ENCODE measurements around the gene LMBRD2. TPM values are rescaled to one million over a fixed set of nuclear protein-coding genes. Genes with fewer than 3 reads are reported as not detected.
A peak's percentile ranks its signal among the peaks of the same experiment; 100 is the strongest.

LMBRD2 gene
- total RNA-seq, 1 donor from 2014 or later, result 47.3 TPM

DNA sequence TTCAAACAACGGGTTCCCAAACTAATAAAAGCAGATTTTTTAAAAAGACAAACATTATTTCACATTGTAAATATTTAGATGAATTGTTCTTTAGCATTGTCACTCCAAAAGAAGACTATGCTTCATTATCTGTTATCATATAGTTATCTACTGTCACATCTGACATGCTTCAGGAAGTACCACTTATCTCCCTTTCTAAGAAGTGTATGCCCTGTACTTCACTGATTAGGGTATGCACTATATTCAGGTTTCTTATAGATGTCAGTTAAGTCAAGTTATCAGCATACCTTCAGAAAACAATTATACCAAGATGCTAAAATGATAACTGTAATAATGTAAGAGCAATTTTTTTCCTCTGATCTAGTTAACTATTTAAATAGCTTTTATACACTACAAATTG lies 40.4 kb downstream of the LMBRD2 start:
- DNase-seq (ENCODE audit: low read depth), result no peak

DNA sequence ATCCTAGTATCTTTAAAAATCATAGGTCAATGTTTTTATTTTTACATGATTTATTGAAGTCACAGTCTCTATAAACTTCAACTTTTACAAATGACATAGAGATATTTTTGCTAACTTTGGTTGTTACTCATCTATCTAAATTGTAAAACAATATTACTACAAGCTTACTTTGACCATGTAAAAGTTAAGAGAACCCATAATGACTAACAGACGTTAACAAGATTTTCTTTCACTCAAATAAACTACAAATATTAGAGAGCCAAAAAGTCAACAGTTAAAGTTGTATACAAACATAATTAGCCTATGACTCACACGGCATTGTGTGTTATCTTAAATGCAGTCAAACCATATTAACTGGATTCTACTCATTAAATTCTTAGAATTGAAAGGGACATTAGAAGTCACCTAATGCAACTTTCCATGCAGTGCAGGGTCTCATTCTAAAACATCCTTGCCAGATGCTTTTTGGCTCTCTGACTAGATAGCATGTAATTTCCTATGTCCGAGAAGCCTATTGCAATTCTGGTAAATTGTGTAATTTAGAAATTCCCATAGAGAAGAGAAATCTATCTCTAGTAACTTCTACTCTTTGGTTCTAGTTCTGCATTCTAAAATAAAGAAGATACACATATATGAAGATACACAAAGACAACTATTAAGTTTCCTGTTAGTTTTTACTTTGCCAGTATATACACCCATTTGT lies 42.8 kb downstream of the LMBRD2 start:
- DNase-seq (ENCODE audit: low read depth), result no peak

DNA sequence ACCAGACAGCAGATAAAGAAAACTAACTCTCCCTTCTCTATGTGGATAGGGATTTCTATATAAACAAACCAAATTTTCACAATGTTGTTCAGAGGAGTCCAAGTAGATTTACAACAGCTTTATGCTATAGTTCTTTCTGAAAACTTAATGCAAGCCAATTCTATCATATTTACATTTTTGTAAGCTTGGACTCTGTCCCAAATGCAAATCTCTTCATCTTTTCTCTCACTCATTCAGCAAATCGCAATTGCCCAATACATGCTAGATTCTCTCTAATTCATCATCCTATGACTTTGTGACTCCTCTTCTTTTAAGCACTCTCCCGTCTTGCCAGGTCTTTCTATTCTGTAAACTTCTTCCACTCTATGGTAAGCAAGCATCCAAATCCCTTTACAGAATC lies 45.9 kb downstream of the LMBRD2 start:
- DNase-seq (ENCODE audit: low read depth), result no peak

DNA sequence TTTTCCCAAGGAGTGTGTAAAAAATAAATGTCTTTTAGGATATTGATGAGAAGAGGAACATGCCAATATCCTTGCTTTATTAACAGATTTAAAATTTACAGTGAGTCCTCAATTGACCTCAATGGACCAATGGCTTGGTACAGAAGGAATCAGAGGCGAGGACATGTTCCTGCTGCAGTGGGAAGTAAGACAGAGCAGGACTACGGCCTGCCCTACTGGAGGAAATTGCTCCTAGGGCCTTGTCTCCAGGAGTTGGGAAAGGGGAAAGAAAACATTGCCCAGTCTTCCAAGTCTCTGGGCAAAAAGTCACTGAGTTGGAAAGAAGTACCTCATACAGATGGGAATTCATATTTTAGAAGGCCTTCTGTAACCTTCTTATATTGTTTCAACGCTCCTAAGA lies 51.9 kb downstream of the LMBRD2 start:
- DNase-seq (ENCODE audit: low read depth), result no peak

DNA sequence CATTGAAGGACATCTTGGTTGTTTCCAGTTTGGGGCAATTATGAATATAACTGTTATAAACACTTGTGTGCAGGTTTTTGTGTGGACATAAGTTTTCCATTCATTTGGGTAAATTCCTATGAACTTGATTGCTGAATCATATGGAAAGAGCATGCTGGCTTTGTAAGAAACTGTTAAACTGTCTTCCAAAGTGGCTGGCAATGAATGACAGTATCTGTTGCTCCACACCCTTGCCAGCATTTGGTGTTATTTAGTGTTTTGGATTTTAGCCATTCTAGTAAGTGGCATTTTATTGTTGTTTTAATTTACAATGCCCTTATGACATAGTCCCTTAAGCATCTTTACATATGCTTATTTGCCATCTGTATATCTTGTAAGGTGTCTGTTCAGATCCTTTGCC lies 55.2 kb downstream of the LMBRD2 start:
- no peak for DNase-seq (ENCODE audit: low read depth)

DNA sequence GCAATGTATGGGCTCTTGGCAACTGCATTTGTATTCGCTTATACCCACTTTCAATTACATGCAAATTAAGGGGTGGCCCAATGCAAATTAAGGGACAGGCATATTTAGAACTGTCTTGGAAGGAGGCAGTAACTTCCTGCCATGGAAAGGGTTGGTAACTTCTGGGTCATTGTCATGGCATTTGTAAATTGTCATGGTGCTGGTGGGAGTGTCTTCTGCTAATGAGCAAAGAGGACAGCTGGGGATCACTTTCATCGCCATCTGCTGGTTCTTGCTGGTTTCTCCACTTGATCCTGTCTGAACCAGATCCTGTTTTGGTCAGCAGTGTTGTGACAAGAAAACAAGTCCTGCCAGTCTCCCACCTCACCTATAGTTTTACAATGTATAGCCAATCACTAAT lies 61.7 kb downstream of the LMBRD2 start:
- DNase-seq (ENCODE audit: low read depth), result peak; percentile 73

DNA sequence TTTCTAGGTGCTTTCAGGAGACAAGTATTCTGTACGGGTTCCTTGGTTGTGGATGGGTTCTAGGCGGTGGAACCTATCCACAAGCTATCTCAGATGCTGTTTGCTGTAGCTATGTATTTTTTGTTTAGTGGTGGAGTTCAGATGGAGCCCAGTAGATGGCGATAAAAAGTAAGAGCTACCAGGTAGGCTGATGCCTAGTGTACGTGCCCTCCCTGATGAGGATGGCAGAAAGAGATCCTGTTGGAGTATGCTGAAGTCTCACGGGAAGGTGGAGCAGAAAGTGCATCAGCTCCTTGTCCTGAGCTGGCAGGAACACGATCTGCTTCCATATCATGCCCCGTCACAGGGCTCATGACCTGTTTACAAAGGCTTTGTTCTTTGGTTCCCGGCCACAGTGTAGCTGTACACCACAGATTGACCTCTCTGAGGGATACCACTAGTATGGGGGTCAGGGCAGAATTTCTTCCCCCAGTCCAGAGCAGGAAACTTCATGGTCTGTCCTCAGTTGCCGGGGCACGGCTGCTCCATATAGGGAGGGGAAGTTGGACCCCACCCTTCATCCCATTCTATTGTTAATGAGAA lies 72.4 kb downstream of the LMBRD2 start:
- peak; percentile 52 for DNase-seq (ENCODE audit: low read depth)

DNA sequence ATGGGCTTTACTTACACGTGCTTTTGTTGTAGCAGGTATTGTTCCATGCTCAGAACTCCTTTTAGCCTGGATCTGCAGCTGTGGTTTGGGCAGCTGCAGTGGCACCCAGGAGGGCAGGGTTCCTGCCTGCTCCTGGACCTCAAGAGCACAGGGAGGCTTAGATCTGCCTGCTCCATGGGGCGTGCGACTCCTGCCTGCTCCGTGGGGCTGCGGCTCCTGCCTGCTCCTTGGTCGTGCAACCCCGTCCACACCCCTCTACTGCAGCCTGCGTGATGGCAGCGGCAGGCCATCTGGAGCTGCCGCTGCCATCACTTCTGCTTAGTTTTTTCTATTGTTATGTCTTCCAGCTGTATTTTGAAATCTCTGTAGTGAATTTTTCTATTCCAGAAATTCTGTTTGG lies 73.3 kb downstream of the LMBRD2 start:
- DNase-seq (ENCODE audit: low read depth), result peak; percentile 19

DNA sequence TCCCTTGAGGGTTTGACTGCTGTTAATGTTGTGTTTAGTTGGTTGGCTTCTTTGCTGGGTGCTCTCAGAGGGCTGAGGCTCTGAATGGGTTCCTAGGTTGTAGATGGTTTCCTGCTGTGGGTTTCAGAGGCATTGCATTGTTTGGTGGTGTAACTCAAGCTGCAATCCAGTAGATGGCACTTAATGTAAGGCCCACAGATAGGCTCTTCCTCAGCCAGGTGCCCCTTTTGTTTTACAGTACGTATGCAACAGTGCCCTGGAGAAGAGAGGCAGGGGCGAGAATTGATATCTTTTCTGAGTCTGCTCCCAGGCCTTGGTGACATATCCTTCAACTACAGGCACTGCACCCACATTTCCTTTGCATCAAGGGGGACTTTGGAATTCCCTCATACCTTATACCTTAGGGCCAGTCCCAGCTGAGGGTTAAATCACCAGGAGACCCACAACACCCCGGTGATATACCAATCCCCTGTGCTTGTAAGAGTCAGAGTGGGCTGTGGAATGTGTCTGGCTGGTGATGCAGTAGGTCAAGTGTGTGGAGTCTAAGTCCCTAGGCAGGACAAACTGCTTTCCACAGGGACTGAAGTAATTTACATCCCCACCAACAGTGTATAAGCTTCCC lies 78.0 kb downstream of the LMBRD2 start:
- DNase-seq (ENCODE audit: low read depth), result no peak

DNA sequence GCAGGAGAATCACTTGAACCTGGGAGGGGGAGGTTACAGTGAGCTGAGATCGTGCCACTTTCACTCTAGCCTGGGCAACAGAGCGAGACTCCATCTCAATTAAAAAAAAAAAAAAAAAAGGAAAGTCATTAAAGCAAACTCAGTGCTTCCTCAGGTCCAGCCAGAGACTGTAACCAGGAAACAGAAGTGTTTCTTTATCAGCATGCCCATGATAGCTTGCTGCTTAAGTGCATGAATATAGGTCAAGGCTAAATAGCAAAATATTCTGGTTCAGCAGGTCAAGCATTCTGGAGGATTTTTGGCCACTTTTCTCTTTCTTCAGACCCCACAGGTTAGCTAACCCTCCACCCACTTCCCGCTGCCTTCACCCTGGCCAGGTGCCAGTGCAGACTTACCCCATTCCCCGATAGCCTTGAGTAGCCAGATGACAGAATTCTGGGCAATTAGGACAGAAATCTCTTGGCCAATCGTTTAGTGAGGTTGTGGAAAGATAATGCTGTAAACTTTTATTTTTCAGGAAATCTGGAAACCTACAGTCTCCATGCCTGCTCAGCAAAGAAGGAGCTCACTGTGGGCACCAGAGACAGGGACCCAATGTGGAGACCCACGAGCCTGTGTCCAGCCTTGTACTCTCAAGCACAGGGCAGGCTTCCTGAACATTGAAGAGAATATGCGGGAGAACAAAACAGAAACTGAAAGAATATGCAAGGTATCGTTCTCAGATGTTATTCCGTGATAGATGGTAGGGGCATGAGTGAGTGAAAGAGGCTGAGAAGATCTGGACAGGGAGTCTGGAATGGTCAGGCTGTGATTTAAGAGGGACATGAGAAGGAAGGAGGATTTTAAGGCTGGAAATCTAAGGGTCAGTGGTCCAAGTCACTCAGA lies 80.8 kb downstream of the LMBRD2 start:
- no peak for DNase-seq (ENCODE audit: low read depth)

DNA sequence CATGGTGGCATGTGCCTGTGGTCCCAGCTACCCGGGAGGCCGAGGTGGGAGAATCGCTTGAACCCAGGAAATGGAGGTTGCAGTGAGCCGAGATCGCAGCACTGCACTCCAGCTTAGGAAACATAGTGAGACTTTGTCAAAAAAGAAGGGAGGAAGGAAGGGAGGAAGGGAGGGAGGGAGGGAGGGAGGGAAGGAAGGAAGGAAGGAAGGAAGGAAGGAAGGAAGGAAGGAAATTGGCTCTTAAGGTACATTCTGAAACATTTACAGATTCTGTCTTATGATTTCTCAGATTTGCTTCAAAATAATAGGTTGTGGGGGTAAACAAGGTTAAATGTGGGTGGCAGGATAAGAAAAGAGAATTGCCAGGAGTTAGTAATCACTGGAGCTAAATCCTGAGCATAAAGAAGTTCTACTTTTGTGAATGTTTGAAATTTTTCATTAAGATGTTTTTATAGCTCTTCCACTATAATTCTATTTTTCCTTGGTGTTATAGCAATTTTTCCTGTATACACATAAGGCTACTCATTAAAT lies 82.9 kb downstream of the LMBRD2 start:
- no peak for DNase-seq (ENCODE audit: low read depth)

DNA sequence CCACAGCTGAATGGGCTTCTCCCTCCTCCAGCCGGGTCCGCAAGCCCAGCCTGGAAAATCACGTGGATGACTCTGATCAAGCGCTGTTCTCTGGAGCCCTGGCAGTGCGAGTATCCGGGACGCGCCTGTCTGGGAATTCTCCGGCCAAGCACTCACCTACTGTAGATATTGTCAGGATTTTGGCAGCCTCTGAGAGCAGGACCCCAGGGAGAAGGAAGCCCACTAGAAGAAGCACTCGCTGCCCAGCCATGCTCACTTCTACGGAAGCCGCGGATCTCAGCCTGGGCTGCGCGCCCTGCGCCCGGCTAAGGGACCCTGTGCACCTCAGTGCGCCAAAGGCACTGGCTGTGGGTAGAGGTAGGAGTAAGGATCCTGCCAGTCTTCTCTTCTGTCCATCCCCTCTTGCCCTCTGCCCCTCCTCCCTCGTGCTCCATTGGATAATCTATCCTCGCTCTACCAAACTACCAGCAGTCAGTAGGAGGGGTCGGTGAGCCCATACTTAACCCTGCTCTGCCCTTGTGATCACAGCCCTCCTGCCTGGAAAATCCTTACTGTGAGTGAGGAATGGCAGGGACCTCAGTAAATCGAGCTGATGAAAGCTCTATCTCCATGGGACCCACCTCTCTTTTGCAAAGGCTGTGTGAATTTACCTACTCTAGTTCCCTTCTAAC lies 85.0 kb downstream of the LMBRD2 start, which contains the start of gene UGT3A2:
UGT3A2 (minus strand) TSS at position 343 of the 671 bp plus-strand sequence; CDS start at position 250, 93 bp downstream.
- DNase-seq (ENCODE audit: low read depth), result no peak

DNA sequence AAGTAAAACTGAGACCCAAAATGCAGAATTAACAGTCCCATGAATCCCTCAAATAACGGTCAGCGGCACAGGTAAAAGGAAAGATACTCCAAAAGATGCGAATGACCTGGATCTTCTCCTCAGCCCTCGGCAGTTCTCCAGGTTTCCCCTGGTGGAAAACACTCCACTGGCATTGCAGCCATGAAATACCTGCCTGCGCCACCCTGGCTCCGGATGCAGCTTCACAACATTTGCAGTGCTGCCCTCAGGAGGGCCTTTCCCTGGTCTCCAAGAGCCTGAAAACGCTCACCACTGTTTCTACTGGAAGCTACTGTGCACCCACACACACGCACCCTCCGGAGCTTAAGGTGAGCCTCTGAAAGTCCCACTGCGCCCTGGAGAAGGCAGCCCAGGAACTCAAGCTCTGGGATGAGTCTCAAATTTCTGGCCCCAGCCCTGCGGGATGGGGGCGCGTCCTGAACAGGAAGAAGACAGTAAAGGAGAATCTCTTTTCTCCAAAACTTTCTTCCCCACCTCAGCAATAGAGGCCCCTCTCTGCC lies 85.6 kb downstream of the LMBRD2 start:
- no peak for DNase-seq (ENCODE audit: low read depth)

DNA sequence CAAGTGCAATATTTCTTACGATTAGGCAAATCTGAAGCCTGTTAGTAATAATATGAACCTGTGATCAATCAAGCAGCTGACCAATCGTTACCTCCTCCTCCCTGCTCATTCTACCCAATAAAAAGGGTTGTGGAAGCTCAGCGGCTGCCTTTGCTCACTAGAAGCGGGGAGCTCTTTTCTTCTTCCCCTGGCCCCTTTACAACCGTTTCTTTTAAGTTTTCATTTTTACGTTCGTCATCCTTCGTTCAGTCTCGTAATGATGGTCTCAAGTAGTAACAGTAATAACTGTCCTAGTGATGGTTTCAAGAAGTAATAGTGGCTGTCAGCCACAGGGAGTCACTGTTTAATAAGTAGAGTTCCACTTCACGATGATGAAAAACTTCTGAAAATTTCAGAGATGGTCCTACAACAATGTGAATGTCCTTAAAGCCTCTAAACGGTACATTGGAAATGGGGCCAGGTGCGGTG lies 91.2 kb downstream of the LMBRD2 start:
- DNase-seq (ENCODE audit: low read depth), result no peak

DNA sequence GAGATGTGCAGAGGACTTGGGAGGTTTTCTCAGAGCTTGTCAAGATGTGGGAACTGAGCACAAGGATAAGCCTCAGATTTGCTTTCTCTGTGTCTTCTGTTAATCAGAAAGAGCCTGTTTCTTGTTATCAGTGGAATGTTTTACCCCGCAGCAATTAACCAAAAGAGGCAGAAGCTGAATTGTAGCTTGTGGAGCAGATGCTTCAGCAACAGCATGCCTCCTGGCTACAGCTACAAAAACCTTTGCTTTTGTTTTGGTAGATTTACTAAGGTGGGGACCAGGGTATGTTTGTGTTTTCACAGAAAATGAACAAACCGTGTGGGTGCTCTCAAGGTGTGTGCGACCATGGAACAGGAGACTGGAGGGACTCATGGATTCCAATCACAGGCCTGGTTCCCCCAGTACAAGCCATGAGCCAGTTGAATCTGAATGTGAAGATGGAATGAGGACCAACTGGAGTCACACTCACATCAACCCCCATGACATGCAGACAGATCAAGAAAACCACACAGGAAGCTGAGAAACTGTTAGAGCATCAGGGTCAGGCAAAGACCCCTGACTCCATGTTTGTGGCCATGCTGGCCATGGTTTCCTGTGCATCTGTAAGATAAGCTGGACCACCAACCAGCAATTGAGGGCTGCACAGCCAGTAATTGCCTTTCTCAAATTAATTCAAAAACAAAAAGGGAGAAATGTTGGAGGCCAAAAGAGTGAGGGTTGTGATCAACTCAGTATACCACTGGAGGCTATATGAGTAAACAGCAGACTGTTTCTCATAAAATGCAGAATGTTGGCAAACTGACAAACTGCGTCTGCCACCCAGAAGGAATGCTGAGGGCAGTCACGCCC lies 91.9 kb downstream of the LMBRD2 start:
- no peak for DNase-seq (ENCODE audit: low read depth)

DNA sequence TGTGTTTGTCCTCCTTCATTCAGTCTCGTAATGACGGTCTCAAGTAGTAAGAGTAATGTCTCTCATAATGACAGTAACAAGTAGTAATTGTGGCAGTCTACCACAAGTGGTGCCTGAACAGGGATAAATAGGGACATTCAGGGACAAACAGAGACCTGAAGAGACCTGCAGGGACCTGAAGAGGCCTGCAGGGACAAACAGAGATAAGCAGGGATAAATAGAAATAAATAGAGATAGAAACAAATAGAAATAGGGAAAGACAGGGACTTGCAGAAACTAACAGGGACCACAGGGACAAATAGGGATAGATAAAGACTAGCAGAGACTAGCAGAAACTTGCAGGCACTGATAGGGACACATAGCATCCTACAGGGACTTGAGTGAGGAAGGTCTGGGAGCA lies 92.9 kb downstream of the LMBRD2 start:
- no peak for DNase-seq (ENCODE audit: low read depth)

DNA sequence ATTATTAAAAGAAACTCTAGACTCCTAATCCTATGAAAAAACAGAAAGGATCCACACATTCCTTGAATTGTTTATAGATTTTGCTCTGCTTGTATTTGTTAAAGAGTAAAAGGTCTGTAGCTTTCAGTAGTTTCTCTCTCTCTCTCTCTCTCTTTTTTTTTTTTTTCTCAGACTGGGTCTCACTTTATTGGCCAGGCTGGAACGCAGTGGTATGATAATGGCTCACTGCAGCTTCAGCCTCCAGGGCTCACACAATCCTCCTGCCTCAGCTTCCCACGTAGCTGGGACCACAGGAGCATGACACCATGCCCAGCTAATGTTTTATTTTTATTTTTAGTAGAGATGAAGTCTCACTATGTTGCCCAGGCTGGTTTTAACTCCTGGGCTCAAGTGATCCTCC lies 94.3 kb downstream of the LMBRD2 start:
- no peak for DNase-seq (ENCODE audit: low read depth)

DNA sequence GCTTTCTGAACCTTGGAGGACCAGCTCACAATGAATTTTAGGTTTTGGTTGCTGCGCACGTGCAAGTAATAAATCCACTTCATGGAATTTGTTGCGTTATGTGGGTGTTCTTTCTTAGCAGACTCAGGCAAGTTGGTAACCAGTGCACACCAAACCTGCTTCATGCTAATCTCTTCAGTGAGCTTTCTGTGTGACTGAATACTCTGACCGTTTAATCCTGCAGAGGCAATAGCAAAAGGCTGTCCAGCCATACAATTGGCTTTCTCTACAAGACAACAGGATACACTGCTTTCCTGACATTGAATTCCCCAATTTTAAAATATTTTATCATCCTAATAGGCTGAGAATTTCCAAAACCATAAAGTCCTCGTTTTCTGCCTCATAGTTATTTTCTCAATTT lies 95.3 kb downstream of the LMBRD2 start:
- no peak for DNase-seq (ENCODE audit: low read depth)

DNA sequence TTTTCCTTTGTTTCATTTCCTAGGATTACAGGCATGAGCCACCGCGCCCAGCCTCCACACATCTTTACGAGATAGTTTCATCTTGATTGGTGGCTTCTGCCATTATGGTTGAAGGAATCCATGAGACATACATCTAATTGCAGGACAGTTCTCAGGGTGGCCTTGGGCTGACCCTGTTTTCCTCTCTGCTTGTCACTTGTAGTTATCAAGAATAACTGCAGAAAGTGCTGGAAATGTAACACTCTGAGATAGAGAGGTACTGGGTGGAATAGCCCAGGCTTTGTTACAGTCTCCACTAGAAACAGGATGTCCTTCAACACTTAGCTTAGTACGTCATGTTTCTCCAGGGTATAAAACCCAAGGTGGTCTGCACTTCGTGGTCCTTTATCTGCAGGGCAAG lies 95.7 kb downstream of the LMBRD2 start:
- DNase-seq (ENCODE audit: low read depth), result no peak

DNA sequence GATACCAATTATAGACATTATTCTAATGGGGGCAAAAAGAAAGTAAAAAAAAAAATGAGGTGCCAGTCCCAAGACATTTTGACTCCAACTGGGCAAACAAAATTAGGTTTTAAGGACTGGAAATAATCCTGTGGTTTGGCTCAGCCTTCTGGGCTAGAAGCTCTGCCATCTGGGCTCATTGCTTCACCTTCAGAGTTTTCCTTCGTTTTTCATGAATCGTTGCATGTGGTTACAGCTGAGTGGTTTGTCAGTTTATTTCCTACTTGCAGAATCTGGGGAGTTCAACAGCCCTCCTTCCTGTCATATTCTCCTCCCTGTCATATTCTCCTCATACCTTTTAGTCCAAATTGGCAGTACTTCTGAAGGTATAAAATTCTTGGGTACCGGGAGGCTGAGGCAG lies 97.0 kb downstream of the LMBRD2 start:
- DNase-seq (ENCODE audit: low read depth), result peak; percentile 22
